GM18868 (cell line): ENCODE measurements around the gene PEAK3.

ENCODE experiments used
- ATAC-seq: cut with Tn5 transposase; IDR thresholded peaks from one replicate; pipeline ENCODE4 v1.9.1; 2021; ENCODE audit warnings: mild to moderate bottlenecking, moderate library complexity; ENCODE audit not compliant: unreplicated experiment

PEAK3 gene

DNA sequence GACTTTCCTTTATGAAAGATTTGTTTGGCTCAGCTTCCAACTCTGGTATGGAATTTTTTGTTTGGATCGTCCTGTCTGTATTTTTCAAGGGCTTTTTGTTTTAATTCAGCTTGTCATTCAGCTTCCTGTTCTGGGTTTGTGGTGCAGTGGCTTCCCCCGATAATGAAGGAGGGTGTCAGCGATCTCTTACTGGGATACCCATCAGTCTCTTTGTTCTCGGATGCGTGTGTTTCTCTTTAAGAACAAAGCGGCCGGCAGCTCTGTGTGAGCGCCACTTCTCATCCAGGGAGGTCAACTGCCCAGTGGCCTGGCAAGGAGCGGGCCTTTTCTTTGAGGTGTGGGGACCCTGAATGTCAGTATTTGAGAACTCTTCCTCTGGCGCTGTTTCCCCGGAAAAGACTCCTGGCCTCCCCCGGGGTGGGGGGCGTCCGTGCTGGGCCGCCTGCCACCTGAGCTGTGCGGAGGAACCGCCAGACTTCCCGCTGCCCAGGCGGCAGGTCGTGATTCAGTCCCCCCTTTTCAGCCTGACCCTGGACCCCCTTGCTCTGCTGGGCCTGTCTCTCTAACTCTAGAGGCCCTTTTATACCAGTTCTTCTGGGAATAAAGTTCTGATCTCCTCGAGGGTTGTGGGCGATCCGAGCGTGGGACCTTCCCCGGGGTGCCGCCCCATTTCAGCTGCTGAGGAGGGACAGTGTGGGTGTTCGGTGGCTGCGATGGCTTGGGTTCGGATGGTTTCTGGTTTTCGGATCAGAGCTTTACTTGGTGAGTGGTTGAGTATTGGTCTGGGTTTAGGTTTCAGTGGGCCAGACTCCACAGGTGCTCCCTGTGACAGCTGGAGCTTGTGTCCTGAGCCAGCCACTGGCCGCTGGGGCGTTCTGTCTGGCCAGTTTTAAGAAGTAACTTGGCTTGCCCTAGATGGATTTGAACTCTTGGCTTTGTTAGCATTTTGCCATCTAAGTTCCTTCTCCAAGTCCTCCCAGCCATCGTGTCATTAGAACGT is 41.9 kb downstream of the PEAK3 start:
- ATAC-seq = no peak

DNA sequence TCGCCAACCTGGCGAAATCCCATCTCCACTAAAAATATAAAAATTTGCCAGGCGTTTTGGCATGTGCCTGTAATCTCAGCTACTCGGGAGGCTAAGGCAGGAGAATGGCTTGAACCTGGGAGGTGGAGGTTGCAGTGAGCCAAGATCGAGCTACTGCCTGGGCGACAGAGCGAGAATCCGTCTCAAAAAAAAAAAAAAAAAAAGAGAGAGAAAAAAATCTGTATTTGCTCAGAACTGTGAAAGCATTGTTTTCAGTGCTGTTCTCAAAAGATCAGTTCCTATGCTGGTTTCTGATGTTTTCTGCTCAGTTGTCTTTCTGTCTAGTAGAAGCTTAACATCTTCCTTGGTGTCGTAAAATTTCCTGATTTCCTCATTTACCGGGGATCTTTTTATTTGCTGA is 42.8 kb downstream of the PEAK3 start:
- no peak for ATAC-seq

DNA sequence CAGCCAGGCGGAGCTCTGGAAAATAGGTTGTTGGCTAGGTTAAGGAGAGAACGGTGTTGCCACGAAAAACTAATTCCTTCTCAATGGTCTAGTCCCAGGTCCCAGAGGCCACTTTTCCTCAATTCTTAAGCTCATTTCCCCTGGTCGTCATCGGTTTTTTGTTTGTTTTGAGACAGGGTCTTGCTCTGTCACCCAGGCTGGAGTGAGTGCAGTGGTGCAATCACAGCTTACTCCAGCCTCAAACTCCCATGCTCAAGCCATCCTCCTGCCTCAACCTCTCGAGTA is 44.2 kb downstream of the PEAK3 start:
- no peak for ATAC-seq

DNA sequence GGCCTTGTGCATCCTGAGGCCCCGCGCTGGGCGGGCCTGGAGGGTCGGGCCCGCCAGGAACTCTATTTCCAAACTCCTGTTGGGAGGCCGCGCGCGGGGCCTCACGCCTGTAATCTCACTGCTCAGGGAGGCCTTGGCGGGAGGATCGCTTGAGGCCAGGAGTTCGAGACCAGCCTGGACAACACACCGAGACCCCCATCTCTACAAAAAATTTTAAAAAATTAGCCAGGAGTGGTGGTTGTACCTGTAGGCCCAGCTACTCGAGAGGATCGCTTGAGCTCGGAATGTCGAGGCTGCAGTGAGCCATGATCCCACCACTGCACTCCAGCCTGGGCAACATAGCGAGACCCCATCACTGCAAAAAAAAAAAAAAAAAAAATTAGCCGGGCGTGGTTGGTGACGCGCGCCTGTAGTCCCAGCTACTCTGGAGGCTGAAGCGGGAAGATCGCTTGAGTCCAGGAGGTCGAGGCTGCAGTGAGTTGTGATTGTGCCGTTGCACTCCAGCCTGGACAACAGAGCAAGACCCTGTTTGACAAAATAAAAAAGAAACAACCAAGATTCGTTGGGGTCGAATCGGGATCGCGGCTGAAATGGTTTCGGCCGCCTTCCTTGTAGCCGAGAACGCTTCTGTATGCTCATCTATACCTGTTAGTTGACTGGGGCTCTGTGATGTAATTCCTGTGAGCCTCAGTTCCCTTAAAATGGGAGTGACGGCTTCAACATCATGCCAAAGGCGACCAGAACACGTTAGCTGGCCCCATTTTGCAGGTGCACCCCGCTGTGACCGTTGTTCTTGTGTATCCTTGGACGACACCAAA is 44.7 kb downstream of the PEAK3 start:
- ATAC-seq = no peak

DNA sequence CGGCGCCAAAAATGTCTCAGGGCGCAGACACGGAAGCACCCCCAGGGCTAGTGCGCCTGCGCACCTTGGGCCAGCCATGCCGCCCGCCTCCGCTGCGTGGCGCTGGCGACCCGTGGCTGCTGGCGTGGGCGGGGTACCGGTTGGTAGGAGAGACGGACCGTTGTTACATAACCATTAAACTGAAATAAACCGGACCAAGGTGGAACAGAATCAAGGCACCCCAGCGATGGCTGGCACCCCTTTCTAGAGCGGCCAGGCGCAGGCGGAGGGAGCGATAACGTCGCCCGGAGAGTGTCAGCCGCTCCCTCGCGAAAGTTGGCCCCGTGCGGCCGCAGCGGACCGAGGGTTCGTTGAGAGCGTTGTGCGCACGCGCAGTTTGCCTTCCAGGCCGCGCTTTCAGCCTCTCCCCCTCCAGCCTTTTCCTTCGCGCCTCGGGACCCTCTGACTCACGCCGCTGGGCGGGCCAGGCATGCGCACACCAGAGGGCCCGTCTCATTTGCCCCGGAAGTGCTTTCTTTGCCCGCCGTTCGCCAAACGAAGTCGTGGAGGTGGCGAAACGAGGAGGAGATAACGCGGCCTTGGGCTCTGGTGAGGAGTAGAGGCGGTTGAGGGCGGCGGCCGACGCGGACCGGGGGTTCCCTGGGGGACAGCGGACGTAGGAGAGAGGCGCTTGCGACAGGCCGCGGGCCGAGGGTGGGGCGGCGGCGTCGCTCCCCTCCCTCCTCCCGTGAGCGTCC is 45.5 kb downstream of the PEAK3 start, which contains the start of the genes PLEKHJ1 and SF3A2:
TSS of gene PLEKHJ1 (minus strand) at position 16 of the 737 bp plus-strand sequence. CDS start 81 bp downstream, outside the sequence.
TSS of gene SF3A2 (plus strand) at position 511 of the 737 bp plus-strand sequence. CDS start 6,595 bp downstream, outside the sequence.
- ATAC-seq = peak; percentile 77

DNA sequence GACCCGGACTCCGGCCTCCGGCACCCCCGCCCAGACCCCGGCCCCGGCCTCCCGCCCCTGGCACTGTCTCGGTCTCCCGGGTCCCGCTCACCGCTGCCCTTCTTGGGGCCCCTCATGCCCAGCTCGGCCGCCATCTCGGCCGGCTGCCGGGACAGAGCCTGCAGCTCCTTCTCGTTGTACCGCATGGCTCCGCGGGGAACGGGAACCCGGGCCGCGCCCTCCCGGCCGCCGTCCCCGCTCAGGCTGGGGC is 46.0 kb downstream of the PEAK3 start:
- peak; percentile 3 for ATAC-seq

DNA sequence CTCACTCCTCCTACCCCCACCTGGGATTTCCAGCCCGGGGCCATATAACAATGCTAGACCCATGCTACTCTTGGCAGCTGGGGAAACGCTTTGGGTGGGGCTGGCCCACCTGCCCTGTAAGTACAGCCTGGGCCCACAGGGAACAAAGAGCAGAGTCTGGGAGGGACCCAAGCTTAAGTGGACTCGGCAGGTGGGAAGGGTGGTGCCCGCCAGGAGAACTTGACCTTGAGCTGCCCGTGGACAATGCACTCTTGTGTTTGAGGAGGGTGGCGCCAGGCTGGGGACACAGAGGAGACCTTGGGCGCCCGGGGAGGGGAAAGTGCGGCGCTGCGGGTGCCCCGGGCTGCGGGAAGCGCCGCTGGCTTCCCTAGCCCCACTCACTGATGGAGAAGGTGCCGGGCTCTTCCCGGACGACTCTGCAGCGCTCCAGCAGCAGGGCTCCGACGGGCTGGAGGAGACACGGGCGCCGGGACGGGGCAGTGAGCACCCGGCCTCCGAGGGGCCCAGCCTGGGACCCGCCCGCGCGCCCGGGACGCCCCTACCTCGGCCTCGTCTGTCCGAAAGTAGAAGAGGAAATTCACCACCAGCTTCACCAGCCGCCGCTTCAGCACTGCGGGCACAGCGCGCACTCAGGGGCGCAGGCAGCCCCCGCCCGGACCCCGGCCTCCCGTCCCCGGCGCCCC is 46.5 kb downstream of the PEAK3 start:
- ATAC-seq = peak; percentile 5

DNA sequence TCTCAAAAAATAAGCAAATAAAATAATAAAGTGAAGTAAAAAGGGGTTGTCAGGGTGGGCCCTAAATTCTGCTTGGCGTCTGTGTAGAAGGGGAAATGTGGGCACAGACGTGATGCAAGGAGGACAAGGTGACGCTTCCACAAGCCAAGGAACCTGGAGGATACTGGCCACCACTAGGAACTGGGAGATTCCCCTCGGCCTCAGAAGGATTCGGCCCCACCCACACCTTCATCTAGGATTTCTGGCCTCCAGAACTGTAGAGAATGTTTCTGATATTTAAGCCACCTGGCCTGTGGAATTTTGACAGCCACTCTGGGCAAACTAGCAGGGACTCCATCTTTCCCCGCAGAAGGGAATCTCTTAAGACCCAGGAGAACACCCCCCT is 47.0 kb downstream of the PEAK3 start:
- no peak for ATAC-seq

DNA sequence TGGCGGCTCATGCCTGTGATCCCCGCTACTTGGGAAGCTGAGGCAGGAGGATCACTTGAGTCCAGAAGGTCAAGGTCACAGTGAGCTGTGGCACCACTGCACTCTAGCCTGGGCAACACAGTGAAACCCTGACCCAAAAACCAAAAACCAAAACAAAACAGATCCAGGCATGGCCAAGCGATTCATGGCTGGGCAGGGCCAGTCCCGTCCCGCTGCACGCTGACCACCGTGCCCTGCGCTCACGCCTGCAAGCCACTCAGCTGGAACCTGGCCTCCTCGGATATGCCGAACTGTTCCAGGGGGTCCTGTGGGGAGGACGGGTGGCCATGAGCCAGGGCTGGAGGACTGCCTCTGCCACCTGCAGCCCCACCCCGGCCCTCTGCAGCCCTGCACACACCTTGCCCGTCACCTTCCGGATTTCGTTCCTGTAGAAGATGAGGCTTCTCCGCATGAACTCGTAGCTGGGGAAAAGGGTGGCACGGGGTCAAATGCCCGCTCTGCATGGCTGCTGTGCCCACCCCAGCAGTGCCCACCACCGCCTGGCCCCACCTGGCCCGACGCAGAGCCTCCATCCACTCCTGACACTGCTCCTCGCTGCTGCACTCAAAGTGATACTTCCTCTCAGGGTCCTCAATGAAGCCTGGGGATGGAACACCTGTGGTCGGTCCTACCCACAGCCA is 48.2 kb downstream of the PEAK3 start:
- ATAC-seq = no peak

DNA sequence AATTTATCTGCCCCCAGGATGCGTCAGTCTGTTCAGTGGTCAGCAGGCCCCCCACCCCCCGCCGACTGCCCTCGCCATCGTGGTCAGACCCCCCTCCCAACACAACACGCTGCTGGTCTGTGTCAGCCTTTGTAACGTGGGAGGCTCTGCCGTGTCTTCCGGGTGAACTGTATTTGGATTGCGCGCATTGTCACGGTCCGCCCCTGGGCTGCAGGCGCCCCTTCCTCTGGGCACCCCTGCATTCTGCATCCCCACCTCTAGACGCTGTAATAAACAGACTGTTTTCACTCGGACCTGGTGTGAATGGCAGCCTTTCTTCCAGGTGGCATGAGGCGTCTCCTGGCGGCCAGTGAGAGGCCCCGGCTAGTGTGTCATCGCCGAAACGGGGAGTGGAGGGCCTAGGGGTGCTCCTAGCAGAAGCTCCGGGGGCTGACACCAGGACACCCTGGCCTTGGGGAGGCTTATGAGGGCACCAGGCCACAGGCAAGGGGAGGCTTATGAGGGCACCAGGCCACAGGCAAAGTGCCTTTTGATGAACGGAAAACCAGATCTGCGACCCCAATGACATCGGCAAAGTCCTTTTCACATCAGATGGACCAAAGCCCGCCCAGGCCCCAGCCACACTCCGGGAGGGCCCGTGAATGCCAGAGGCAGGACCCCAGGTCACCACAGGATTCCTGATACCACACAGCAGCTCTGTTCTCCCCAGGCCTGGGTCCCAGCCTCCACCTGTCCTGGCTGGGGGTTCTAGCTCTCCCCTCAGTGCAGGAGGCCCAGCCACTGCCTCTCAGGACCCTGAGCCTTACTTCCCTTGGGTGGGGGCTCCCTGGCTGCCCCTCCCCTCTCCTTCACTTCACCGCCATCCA is 49.5 kb downstream of the PEAK3 start:
- no peak for ATAC-seq

DNA sequence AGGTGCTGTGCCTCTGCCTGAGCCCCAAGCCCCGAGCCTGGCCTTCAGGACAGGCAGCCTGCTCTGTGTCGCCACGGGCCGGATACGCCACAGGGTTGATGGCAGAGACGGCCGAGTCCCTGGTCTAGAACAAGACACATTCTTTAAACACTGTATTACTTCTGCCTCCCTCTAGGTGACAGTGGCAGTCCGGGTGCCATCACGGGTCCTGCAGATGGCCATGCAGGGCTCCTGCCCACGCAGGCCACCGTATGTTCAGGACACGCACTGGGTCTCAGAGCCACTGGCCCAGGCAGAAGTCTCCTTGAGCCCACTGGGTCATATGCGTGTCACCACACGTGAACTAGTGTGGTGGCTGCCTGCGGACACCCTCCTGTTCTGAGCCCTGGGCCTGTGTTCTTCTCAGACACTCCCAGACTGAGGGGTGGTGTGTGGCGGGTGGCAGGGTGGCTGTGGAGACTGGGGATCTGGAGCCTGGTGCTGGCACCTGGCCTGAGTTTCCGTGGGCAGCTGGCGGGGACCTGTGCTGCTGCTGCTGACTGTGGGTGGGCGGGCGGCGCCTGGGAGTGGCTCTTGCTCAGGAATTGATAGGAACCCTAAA is 50.3 kb downstream of the PEAK3 start:
- no peak for ATAC-seq

DNA sequence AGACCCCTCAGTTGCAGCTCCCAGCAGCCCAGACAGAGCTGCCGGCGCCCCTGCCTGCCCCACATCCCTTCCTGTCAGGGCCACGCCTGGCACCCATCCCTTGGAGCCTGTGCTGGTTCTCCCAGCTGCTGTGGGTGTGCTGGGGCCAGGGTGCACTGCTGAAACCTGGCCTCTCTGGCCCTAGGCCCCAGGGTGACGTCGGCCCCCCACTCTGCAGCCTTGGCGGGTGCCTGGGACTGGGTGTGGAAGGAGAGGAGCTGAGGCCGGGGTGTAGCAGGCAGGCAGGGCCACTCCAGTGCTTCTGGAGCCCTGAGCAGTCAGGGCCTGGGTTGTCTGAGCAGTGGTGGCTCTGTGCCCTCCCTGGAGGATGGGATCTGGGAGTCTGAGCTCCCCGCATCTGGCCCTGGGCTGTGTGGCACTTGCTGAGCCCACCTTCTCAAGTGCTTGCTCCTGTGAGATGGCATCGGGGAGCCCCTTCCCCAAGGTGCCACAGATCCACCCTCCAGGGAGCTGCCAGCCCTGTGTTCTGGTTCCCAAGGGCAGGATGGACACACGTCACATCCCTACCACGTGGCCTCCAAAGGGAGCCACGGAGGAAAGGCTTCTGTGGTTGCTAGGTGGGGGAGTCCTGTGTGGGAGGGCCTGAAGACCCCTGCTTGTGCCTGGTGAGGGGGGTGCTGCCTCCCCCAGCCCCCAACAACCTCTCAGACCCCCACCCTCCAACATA is 51.0 kb downstream of the PEAK3 start:
- no peak for ATAC-seq

DNA sequence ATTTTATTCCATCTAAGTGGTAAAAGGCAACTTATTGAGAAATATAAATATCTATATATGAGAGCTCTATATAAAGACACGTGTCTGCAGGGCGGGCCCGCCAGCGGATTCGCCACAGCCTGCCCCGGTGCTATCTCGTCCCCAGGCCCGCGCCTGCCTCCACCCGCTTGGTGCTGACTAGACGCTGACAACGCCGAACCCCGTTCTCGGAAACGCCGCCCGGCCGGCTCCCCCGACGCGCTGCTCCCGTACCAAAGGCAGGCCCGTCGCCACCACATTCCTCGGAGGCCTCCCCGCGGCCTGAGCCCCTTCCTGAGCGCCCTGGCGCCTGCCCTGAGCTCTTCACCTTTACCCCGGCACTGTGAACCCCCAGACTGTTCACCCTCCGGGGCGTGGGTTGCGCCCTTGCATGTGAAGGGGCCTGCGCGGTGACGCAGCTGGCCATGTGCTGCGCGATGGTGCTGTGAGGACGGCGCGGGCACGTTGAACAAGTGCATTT is 51.9 kb downstream of the PEAK3 start:
- no peak for ATAC-seq

DNA sequence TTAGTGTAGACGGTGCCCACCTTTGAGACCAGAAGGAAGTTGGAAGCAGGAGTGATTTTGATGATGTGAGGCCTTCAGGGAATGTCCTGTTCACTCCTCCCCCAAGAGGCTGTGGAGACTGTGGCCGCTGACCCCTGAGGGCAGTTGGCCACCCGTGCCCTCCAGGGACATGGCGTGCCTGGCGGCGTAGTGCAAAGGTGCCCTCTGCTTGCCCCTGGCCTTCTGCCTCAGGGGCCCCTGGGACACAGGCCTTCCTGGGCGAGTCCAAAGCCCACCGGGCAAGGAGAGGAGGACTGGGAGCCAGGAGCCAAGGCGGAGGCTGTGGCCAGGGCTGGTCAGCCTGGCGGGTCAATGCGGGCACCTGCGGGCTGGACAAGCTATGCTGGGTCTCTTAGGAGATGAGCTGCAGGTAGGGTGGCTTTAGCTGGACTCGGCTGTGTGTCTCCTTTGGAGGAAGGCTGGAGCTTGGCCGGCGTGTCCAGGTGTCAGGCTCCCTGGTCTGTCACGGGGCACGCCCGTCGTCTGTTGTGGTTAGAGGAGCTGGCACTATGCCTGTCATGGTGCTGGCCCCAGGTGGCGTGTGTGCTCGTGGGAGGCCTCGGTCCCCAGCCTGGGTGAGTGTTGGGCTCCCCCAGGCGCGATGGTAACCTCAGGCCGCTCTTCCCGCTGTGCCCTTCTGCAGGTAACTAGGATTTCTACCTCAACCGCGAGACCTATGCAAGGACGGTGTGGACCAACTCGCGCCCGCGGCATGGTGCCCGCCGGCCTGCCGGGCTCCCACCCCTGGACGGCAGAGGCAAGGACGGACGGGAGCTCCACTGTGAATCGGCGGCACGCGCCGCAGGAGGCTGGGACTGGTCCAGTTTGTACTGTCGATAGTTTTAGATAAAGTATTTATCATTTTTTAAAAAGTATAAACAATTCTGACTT is 52.6 kb downstream of the PEAK3 start:
- no peak for ATAC-seq

DNA sequence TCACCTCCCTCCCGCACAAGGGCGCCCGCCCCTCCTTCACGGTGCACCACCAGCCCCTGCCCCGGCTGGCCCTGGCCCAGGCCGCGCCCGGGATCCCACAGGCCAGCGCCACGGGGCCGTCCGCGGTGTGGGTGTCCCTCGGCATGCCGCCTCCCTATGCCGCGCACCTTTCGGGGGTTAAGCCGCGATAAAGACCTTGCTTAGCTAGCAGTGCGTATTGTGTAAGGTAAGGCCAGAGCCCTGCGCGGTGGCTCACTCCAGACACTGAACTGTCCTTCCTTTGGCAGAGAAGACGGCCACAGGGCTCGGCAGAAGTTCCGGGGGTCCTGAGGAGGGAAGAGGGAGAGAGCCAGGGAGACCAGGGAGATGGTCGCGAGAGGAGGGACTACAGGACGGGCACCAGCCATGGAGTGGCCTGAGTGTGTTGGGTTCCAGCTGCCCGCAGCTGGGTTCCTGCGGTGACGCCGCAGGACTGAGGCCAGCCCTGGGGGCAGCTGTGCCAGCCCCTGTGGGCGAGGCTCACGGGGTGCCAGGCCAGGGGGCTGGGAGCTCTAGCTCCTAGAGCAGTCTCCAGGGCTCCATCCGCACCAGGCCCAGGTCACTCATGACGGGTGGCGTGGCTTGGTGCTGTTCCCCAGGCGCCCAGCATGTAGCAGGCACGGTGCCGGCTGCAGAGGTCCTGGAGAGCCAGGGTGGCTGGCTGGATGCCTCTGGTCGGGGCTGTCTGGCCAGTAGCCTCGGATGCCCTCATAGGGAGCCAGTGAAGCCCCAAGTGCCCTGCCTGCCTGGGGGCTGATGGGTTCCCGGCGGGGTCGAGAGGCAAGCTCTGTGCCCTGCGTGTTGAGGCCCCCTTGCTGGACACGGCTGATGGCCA is 53.6 kb downstream of the PEAK3 start:
- no peak for ATAC-seq
